ENCODE data around the gene OCA2. TPM values are rescaled to one million over a fixed set of nuclear protein-coding genes. Genes with fewer than 3 reads are reported as not detected.

OCA2 gene
- polyA plus RNA-seq, 1 experiment, result 0.02 TPM

- ChIA-PET POLR2A (no interaction called here), CTCF (no interaction called here)
- DNase-seq (ENCODE audit: low read depth), result no peak
Measured at GRCh38 chr15:28004143-28005003, 94.7 kb downstream of the OCA2 start.

DNA sequence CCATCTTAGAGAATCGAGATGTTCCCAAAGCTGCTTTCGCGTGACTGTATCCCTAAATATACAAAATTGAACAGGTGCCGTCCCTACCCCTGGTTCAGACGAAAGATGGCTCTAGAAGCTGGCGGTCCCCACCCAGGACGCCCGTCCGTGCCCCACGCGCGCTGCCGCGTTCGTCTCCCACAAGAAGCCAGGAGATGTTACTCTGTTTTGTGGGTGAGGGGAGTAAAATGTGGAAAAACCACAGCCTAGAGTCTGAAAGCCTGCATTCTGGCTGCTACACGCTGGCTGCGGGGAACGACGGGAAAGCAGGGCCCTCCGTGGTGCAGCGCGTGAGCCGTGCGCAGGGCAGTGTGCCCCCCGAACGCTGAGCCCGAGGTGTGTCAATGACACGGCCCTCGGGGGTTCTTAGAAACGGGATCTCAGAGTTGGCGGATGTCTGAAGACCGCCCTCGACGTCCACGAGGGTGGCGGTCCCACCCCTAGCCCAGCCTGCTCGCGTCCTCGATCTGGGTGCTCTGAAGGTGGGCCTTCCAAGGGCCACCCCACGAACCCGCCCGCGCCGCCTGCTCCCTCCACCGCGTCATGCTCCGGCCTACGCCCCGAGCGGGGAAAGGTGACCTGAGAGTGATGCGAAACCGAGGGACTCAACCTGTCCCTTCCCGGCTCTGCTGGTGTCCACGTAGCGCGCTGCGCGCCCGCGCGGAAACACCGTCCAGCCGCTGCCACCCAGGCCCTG lies 95.6 kb downstream of the OCA2 start:
- no peak for DNase-seq (ENCODE audit: low read depth)
- Histone ChIP-seq H3K4me3 (ENCODE audit: low read depth, low read length) (no peak overlapping the region), H3K27me3 (ENCODE audit: control insufficient read depth, insufficient read depth, low read length) (no peaks in the 10 kb centered on the region), H3K36me3 (ENCODE audit: control insufficient read depth, insufficient read depth, low read length) (no peaks in the 10 kb centered on the region)
- ChIA-PET CTCF (no interaction called here), POLR2A (no interaction called here)
- no peak for TF ChIP-seq CTCF (IDR thresholded peaks at IDR 0.05; ENCODE audit: insufficient read depth, low read depth, low read length)

More at GRCh38 chr15:28004143-28005003, 94.7 kb downstream of the OCA2 start:
- Histone ChIP-seq H3K4me3 (ENCODE audit: low read depth, low read length) (no peak overlapping the region), H3K36me3 (ENCODE audit: control insufficient read depth, insufficient read depth, low read length) (no peaks in the 10 kb centered on the region), H3K27me3 (ENCODE audit: control insufficient read depth, insufficient read depth, low read length) (no peaks in the 10 kb centered on the region)
- no peak for TF ChIP-seq CTCF (IDR thresholded peaks at IDR 0.05; ENCODE audit: insufficient read depth, low read depth, low read length)

DNA sequence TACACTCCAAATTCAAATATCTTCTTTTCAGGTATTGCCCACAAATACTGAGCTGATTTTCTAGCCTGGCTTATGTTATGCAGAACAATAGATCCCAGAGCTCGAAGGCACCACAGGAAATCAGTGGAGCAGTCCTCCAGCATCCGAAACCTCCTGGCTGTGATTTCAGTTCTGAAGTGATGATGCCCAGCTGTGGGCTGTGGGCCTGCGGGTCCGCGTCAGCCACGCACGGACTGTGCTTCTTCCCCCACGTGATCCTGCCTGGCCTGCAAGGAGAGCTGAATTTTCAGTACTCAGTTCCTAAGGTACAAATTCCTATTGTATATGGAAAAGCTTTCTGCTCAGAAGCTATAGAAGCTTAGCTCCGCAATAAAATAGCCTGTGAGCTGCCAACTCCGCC lies 96.2 kb downstream of the OCA2 start:
- DNase-seq (ENCODE audit: low read depth), result no peak
- Histone ChIP-seq H3K27me3 (ENCODE audit: control insufficient read depth, insufficient read depth, low read length) (no peaks in the 10 kb centered on the region), H3K36me3 (ENCODE audit: control insufficient read depth, insufficient read depth, low read length) (no peaks in the 10 kb centered on the region), H3K4me3 (ENCODE audit: low read depth, low read length) (no peak overlapping the region)
- ChIA-PET POLR2A (no interaction called here), CTCF (no interaction called here)
- no peak for TF ChIP-seq CTCF (IDR thresholded peaks at IDR 0.05; ENCODE audit: insufficient read depth, low read depth, low read length)

GRCh38 chr15:28002136-28002861 lies 96.8 kb downstream of the OCA2 start:
- ChIA-PET CTCF (no interaction called here), POLR2A (no interaction called here)
- TF ChIP-seq CTCF (IDR thresholded peaks at IDR 0.05; ENCODE audit: insufficient read depth, low read depth, low read length), result no peak
- H3K27me3 ChIP-seq (ENCODE audit: control insufficient read depth, insufficient read depth, low read length), result no peaks in the 10 kb centered on the region
- H3K36me3 ChIP-seq (ENCODE audit: control insufficient read depth, insufficient read depth, low read length), result no peaks in the 10 kb centered on the region
- no peak for DNase-seq (ENCODE audit: low read depth)
- H3K4me3 ChIP-seq (ENCODE audit: low read depth, low read length), result no peak overlapping the region

GRCh38 chr15:28001641-28002040 lies 97.5 kb downstream of the OCA2 start:
- CTCF ChIA-PET, result interaction anchor here (0.7 kb wide), 1 partner anchor 36 kb away, joined by 3 read pairs; no protein-coding TSS in a partner anchor
- Histone ChIP-seq H3K27me3 (ENCODE audit: control insufficient read depth, insufficient read depth, low read length) (no peaks in the 10 kb centered on the region), H3K36me3 (ENCODE audit: control insufficient read depth, insufficient read depth, low read length) (no peaks in the 10 kb centered on the region), H3K4me3 (ENCODE audit: low read depth, low read length) (no peak overlapping the region)
- no peak for DNase-seq (ENCODE audit: low read depth)
- POLR2A ChIA-PET, result no interaction called here
- TF ChIP-seq CTCF (IDR thresholded peaks at IDR 0.05; ENCODE audit: insufficient read depth, low read depth, low read length), result no peak

Measured in BJ (cell line).